AG08396 (cell line): Measurements from ENCODE around the gene DNAJC19.
"Not testable (repeated sequence)": the region's sequence is repeated elsewhere in the genome, so short reads cannot be mapped to it uniquely, and the experiment has no call there.

Experiments used
- DNase-seq: peaks from one replicate; pipeline ENCODE4 v3.0.0; 2012; ENCODE audit warnings: low spot score, mixed read lengths

DNAJC19 gene

GRCh38 chr3:180989291-180990163 is at the start of gene DNAJC19:
TSS of gene DNAJC19 (minus strand) at chr3:180989736. CDS start at chr3:180989602, 134 bp downstream.
- peak; percentile 90 for DNase-seq

- no peak for DNase-seq
Observed at GRCh38 chr3:181030948-181031347, 41.4 kb upstream of the DNAJC19 start.

- no peak for DNase-seq
Observed at GRCh38 chr3:181025204-181025603, 35.7 kb upstream of the DNAJC19 start.

- no peak for DNase-seq
Observed at GRCh38 chr3:181017690-181018089, 28.2 kb upstream of the DNAJC19 start.

GRCh38 chr3:181009225-181009624 is 19.7 kb upstream of the DNAJC19 start:
- DNase-seq: no peak

GRCh38 chr3:181008796-181009195 is 19.3 kb upstream of the DNAJC19 start:
- no peak for DNase-seq

- DNase-seq: no peak
Observed at GRCh38 chr3:181007262-181007661, 17.7 kb upstream of the DNAJC19 start.

- no peak for DNase-seq
Observed at GRCh38 chr3:181006541-181006940, 17.0 kb upstream of the DNAJC19 start.

- DNase-seq: not testable (repeated sequence)
Observed at GRCh38 chr3:181003469-181003868, 13.9 kb upstream of the DNAJC19 start.

GRCh38 chr3:181002331-181002730 is 12.8 kb upstream of the DNAJC19 start:
- DNase-seq: not testable (repeated sequence)

GRCh38 chr3:180996415-180996932 is 6.9 kb upstream of the DNAJC19 start:
- no peak for DNase-seq

GRCh38 chr3:180990505-180990904 is 969 bp upstream of the DNAJC19 start:
- no peak for DNase-seq

GRCh38 chr3:180987344-180987743 is 2.2 kb downstream of the DNAJC19 start:
- DNase-seq: no peak

- not testable (repeated sequence) for DNase-seq
Observed at GRCh38 chr3:180986366-180986765, 3.2 kb downstream of the DNAJC19 start.

GRCh38 chr3:180983136-180983535 is 6.4 kb downstream of the DNAJC19 start:
- no peak for DNase-seq

- no peak for DNase-seq
Observed at GRCh38 chr3:180981912-180982311, 7.6 kb downstream of the DNAJC19 start.

GRCh38 chr3:180980611-180981010 is 8.9 kb downstream of the DNAJC19 start:
- peak; percentile 6 for DNase-seq

GRCh38 chr3:180979961-180980360 is 9.6 kb downstream of the DNAJC19 start:
- no peak for DNase-seq

- no peak for DNase-seq
Observed at GRCh38 chr3:180977498-180977897, 12.0 kb downstream of the DNAJC19 start.

- DNase-seq: no peak
Observed at GRCh38 chr3:180974286-180974685, 15.2 kb downstream of the DNAJC19 start.

GRCh38 chr3:180973543-180973942 is 16.0 kb downstream of the DNAJC19 start:
- DNase-seq: no peak

GRCh38 chr3:180970931-180971330 is 18.6 kb downstream of the DNAJC19 start:
- no peak for DNase-seq

- DNase-seq: no peak
Observed at GRCh38 chr3:180962530-180962929, 27.0 kb downstream of the DNAJC19 start.

GRCh38 chr3:180961552-180961951 is 28.0 kb downstream of the DNAJC19 start:
- DNase-seq: no peak
